Cardiac fibroblast (primary cell): ENCODE data around the gene ARX.

Experiments
- DNase-seq, 2 donors: peaks; one replicate each; pipeline versions ENCODE4 v3.0.0 to v3.0.0-alpha.2; 2010; ENCODE audit warnings: low read depth in 2 of 2
- H3K4me3 ChIP-seq, 2 donors: replicated peaks in 1 of 2; 1 replicate in 1 of 2; 2 replicates in 1 of 2; pipeline ENCODE4 v1.5.1; 2011; ENCODE audit warnings: low read depth in 2 of 2, low read length in 2 of 2, mild to moderate bottlenecking in 2 of 2, moderate library complexity in 1 of 2
- CTCF ChIP-seq: IDR thresholded peaks from one replicate; pipeline ENCODE4 v1.5.1; 2011; ENCODE audit warnings: low read depth, mild to moderate bottlenecking, low read length, inconsistent platforms

The ARX gene

GRCh38 chrX:25012433-25012735 is 3.4 kb downstream of the ARX start:
- H3K4me3 ChIP-seq: no peak overlapping the region
- DNase-seq: no peak
- no peak for TF ChIP-seq CTCF

GRCh38 chrX:25011589-25012432 is 4.0 kb downstream of the ARX start:
- DNase-seq: no peak
- no peak overlapping the region for H3K4me3 ChIP-seq
- no peak for TF ChIP-seq CTCF

- TF ChIP-seq CTCF: no peak
- no peak overlapping the region for H3K4me3 ChIP-seq
Measured at GRCh38 chrX:25010784-25011588, 4.8 kb downstream of the ARX start.

GRCh38 chrX:25009407-25009806 is 6.4 kb downstream of the ARX start:
- no peak for DNase-seq
- no peak for TF ChIP-seq CTCF
- H3K4me3 ChIP-seq: no peak overlapping the region

More at GRCh38 chrX:25010784-25011588, 4.8 kb downstream of the ARX start:
- DNase-seq: no peak

- DNase-seq: no peak
- H3K4me3 ChIP-seq: no peak overlapping the region
- no peak for TF ChIP-seq CTCF
Measured at GRCh38 chrX:25007059-25008053, 8.4 kb downstream of the ARX start.

GRCh38 chrX:25006586-25007058 is 9.1 kb downstream of the ARX start:
- H3K4me3 ChIP-seq: no peak overlapping the region
- DNase-seq: no peak
- no peak for TF ChIP-seq CTCF
